Stimulated activated memory B cell treated with anti-CD40 and anti-IgM and Interleukin-4, amounts not matched to agents 10 μg/mL and 1 μg/mL and 100 μg/mL, for 72 hours (primary cell): ENCODE results near the gene GPR87.
A peak's percentile ranks its signal among the peaks of the same experiment; 100 is the strongest.

Source experiments
- ATAC-seq: fragments of 150-1000 bp; cut with Tn5 transposase; 2 replicates; pipeline ENCODE4 v1.10.0; 2021
- H3K27ac Mint-ChIP-seq: one replicate; pipeline ENCODE4 v1.8.0; 2022; ENCODE audit warnings: mild to moderate bottlenecking, mixed read lengths
- H3K27me3 Mint-ChIP-seq: one replicate; pipeline ENCODE4 v1.8.0; 2022; ENCODE audit warnings: mixed read lengths
- H3K36me3 Mint-ChIP-seq: one replicate; pipeline ENCODE4 v1.8.0; 2022; ENCODE audit warnings: mixed read lengths
- H3K4me1 Mint-ChIP-seq: one replicate; pipeline ENCODE4 v1.8.0; 2022; ENCODE audit warnings: mixed read lengths
- H3K4me3 Mint-ChIP-seq: one replicate; pipeline ENCODE4 v1.8.0; 2022; ENCODE audit warnings: mild to moderate bottlenecking, moderate library complexity, mixed read lengths
- H3K9me3 Mint-ChIP-seq: one replicate; pipeline ENCODE4 v1.8.0; 2022; ENCODE audit warnings: mixed read lengths

Gene GPR87, protein sequence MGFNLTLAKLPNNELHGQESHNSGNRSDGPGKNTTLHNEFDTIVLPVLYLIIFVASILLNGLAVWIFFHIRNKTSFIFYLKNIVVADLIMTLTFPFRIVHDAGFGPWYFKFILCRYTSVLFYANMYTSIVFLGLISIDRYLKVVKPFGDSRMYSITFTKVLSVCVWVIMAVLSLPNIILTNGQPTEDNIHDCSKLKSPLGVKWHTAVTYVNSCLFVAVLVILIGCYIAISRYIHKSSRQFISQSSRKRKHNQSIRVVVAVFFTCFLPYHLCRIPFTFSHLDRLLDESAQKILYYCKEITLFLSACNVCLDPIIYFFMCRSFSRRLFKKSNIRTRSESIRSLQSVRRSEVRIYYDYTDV

DNA sequence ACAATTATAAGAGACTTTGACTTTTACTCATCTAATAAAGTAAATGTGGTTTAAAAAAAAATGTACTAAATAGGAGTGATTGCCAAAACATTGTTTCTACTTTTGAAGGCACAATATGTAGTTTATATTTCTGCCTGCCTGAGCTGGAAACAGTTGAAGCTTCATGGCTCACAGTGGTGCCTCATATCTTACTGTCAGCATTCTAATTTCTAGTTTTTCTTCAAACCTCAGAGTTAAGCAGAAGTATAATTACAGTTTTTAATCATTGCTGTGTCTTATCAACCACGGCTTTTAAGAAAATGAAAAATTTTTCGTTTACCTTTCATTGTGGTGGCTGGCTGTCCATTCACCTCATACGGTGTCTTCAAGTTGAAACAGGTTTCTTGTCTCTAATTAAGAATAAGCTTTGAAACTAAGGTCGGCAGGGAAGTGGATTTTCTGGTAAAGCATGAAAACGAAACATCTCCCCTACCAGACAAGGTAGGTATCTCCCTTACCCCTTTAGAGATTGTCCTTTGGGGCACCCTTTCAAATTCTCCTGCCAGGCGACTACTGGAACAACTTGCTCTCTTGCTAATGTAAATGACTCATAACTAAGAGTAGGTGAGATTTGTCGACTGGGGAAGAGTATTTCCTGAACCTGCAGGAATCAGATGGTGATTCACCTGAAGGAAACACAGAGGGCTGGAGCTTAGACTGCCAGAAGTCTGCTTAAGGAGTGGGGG lies at the start of gene GPR87:
Gene GPR87 (minus strand): TSS at position 554 of the 725 bp plus-strand sequence. CDS start 16,720 bp downstream, outside the sequence.
- Mint-ChIP-seq H3K4me1 (peaks cover under 1% of the 10 kb centered on the region), H3K9me3 (no peaks in the 10 kb centered on the region), H3K27me3 (no peaks in the 10 kb centered on the region), H3K4me3 (no peak within 1 kb of the TSS), H3K36me3 (no peaks in the 10 kb centered on the region), H3K27ac (no peak within 1 kb of the TSS)
- no peak for ATAC-seq

DNA sequence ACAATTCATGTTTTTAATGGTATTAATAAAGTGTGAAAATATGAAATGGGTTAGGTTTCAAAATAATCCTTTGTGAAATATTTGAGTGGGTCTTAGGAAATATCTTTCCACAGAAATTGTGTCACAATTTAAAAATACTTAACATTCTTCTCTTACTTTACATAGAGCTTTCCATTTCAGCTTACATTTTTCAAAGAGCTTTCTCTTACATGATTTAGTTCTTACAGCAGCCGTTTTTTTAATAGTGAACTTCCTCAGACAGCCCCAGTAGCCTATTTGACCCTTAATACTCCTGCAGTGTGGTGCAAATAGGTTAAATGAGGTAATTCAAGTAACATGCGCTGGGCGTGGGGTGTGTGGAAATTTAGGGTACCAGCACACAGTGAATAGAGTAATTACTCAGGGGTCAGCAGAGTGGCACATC lies 46.1 kb upstream of the GPR87 start:
- H3K9me3 Mint-ChIP-seq, result no peaks in the 10 kb centered on the region
- H3K4me3 Mint-ChIP-seq, result no peak overlapping the region
- no peak for ATAC-seq
- no peaks in the 10 kb centered on the region for H3K36me3 Mint-ChIP-seq
- no peaks in the 10 kb centered on the region for H3K27me3 Mint-ChIP-seq
- no peak overlapping the region for H3K27ac Mint-ChIP-seq
- H3K4me1 Mint-ChIP-seq, result peaks cover under 1% of the 10 kb centered on the region

DNA sequence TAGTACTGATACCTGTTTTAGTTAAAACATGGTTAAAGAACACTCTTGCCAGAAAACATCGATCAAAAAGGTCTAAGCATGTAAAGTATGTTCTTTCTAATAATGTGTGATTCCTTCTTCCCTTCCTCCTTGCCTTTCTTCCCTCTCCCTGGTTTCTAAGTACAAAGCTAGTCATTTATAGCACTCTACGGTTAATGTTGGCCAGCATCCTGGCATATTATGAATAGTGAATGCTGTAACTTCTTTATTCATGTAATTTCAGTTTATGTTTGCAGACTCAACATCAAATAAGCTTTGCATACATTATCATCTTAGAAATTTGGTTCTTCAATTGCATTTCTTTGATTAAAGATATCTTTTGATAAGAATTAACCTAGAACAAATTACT lies 40.8 kb upstream of the GPR87 start:
- H3K27ac Mint-ChIP-seq, result peak overlapping the region; percentile 41
- no peaks in the 10 kb centered on the region for H3K9me3 Mint-ChIP-seq
- H3K4me1 Mint-ChIP-seq, result peaks cover 16% of the 10 kb centered on the region
- no peaks in the 10 kb centered on the region for H3K27me3 Mint-ChIP-seq
- no peak overlapping the region for H3K4me3 Mint-ChIP-seq
- H3K36me3 Mint-ChIP-seq, result no peaks in the 10 kb centered on the region
- ATAC-seq, result no peak

DNA sequence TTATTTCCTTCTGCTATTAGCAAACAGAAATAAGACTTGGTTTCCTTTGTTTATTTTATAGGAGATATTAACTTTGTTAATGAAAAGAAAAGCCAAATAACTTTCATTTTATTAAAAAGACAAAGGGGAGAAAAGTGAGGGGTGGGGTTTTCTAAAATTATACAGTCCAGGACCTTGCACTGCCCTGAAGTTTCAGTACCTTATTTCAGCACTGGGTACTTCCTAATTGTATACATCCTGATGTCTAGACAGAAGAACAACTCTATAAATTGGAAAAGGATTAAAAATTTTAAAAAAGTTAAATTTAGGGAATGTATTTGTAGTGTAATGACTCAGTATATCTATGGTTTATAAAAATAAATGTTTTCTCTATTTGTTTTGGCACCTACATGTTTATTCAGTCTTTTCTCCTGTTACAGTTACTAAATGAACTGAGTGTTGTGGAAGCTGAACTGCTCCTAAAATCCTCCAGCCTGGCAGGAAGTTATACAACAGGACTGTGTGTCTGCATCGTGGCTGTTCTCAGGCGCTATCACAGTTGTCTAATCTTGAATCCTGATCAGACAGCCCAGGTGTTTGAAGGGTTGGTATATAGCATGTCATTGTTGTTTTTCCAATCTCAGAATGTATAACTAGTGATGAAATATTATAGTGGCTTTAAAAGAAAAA lies 40.3 kb upstream of the GPR87 start:
- no peaks in the 10 kb centered on the region for H3K36me3 Mint-ChIP-seq
- H3K27ac Mint-ChIP-seq, result peak overlapping the region; percentile 41
- no peaks in the 10 kb centered on the region for H3K9me3 Mint-ChIP-seq
- no peaks in the 10 kb centered on the region for H3K27me3 Mint-ChIP-seq
- no peak for ATAC-seq
- H3K4me3 Mint-ChIP-seq, result no peak overlapping the region
- H3K4me1 Mint-ChIP-seq, result peaks cover 22% of the 10 kb centered on the region

DNA sequence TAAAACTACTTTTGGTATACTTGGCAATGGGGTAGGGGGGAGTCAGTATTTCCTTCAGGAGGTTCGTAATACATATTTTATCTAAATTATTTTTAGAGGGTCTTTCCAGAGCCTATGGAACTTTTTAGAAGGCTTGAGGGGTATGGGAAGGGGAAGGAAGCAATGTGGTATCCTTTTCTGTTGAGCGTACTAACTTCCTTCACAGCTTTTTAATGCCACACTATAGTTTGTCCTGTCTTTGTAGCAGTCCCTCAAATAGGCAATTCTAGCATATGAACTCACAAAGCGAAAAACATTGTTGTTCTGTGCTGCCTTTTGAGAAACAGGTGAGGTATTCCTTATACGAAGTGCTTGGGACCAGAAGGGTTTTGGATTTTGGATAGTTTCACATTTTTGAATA lies 35.0 kb upstream of the GPR87 start:
- peak; percentile 43 for ATAC-seq
- no peaks in the 10 kb centered on the region for H3K27me3 Mint-ChIP-seq
- no peaks in the 10 kb centered on the region for H3K9me3 Mint-ChIP-seq
- H3K4me1 Mint-ChIP-seq, result peaks cover 30% of the 10 kb centered on the region
- H3K27ac Mint-ChIP-seq, result peak overlapping the region; percentile 63
- peak overlapping the region; percentile 52 for H3K4me3 Mint-ChIP-seq
- H3K36me3 Mint-ChIP-seq, result no peaks in the 10 kb centered on the region

DNA sequence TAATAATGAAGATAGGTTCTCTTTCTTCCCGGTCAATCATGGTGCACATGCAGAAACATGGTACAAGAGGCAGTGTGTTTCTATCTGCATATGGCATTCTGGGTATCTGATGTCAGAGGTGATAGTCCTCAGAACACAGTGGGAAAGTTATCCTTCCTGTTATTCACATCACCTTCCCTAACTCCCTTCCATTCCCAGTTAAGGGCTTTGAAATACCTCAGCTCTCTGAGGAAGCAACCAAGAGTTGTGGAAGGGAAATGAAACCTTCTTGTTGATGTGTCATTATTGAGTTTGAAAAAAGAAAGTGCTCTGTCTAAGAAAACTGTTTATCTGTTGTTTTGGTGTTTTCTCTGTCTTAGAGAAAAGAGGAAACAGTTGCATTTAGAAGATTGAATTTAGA lies 34.6 kb upstream of the GPR87 start:
- Mint-ChIP-seq H3K27ac (peak overlapping the region; percentile 63), H3K36me3 (no peaks in the 10 kb centered on the region), H3K9me3 (no peaks in the 10 kb centered on the region), H3K4me1 (peaks cover 29% of the 10 kb centered on the region), H3K4me3 (peak overlapping the region; percentile 52), H3K27me3 (peaks cover under 1% of the 10 kb centered on the region)
- ATAC-seq, result peak; percentile 68

DNA sequence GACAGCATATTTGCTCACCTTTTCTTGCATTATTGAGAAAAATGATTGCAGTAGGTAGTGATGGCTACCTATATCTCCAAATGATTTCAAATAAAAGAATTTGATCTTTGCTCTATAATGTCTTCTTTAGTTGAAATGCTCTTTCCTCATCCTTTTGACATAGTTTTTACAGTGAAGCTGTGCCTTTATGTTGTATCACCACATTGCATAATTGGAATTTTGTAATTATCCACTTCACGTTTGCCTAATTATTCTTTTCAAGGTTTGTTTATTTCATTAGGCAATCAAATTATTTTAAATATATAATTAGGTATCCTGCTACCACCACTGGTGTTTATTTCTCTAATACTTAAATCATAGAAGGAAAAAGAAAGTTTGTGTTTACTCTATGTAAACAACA lies 34.0 kb upstream of the GPR87 start:
- Mint-ChIP-seq H3K27me3 (peaks cover 6% of the 10 kb centered on the region), H3K4me3 (no peak overlapping the region), H3K4me1 (peaks cover 35% of the 10 kb centered on the region), H3K9me3 (no peaks in the 10 kb centered on the region), H3K27ac (no peak overlapping the region), H3K36me3 (no peaks in the 10 kb centered on the region)
- no peak for ATAC-seq

DNA sequence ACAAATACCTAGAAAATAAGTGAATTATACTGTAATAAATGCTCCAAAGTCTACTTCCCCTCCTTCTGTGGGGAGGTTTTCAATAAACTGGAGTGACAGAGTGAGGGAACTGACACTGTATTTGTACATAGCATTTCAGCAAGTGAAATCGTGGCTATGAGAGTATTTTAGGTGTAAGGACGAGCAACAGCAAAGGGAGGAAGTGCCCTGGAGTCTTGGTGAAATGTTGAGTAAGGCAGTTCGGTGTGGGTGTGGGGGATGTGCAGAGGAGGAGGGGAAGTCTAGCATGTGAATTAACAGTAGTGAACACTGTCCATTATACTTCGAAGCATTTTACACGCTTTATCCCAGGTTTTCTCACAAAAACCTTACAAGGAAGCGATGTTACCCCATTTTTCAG lies 30.8 kb upstream of the GPR87 start:
- no peak for ATAC-seq
- Mint-ChIP-seq H3K36me3 (no peaks in the 10 kb centered on the region), H3K27me3 (peaks cover 7% of the 10 kb centered on the region)

DNA sequence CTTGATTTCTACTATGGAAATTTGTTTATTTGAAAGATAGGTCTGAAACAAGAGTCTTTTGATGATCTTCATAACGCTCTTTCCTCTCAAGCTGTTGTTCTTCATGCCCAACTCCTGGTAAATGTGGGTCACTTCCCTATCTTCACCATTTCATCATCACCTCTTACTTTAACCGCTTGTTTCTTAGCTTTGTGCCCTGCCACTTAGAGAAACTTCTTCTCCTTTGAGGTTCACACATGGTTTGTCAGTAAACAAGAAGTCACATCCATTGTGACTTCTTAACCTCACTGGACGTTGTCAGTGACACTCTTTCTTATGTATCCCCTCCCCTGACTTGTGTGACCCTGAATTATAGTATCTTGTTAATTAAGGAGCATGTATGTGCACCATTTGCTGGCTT lies 29.7 kb upstream of the GPR87 start:
- no peak overlapping the region for H3K27ac Mint-ChIP-seq
- no peak for ATAC-seq
- H3K9me3 Mint-ChIP-seq, result no peaks in the 10 kb centered on the region
- H3K36me3 Mint-ChIP-seq, result no peaks in the 10 kb centered on the region
- peaks cover 7% of the 10 kb centered on the region for H3K27me3 Mint-ChIP-seq
- H3K4me1 Mint-ChIP-seq, result peaks cover 21% of the 10 kb centered on the region
- H3K4me3 Mint-ChIP-seq, result no peak overlapping the region

More for the DNA sequence above, 30.8 kb upstream of the GPR87 start:
- Mint-ChIP-seq H3K4me1 (peaks cover 32% of the 10 kb centered on the region), H3K4me3 (no peak overlapping the region), H3K9me3 (no peaks in the 10 kb centered on the region), H3K27ac (no peak overlapping the region)

DNA sequence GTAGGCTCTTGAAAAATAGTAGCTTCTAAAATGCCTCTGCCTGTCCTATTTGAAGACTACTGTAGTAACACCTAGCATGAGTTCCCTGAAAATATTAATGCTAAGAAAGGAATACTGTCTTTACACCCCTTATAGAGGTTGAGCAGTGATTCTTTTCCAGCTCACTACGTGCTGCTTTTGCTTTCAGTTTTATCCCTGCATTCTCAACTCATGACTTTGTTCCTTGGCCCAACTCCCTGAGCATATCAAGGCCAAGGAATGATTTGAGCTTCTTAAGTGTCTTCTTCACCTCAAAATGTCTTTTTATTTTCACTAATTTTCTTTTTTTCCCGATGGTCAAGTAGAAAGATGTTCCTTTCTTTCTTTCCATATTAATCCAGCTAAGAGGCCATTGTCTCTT lies 29.2 kb upstream of the GPR87 start:
- peaks cover 7% of the 10 kb centered on the region for H3K27me3 Mint-ChIP-seq
- no peak overlapping the region for H3K27ac Mint-ChIP-seq
- H3K4me3 Mint-ChIP-seq, result no peak overlapping the region
- no peaks in the 10 kb centered on the region for H3K36me3 Mint-ChIP-seq
- H3K4me1 Mint-ChIP-seq, result peaks cover 16% of the 10 kb centered on the region
- H3K9me3 Mint-ChIP-seq, result no peaks in the 10 kb centered on the region
- no peak for ATAC-seq

DNA sequence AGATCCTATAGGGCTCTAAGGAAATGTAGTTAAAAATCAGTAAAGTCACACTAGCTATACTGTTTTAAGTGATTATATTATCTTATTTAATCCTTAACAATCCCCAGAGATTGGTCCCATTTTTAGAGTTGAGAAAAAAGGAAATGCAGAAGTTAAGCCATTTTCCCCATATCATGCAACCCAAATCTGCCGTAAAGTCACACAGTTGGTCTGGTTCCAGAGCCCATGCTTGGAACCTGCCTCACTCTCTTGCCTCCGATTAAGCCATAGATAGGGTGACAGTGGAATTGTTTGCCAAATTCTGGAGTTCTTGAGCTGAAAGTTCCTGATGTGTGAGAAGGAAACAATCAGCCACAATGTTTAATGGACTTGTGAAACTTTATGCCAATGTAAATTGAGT lies 15.1 kb upstream of the GPR87 start:
- Mint-ChIP-seq H3K4me3 (no peak overlapping the region), H3K27me3 (no peaks in the 10 kb centered on the region), H3K27ac (no peak overlapping the region), H3K9me3 (no peaks in the 10 kb centered on the region), H3K4me1 (peaks cover 6% of the 10 kb centered on the region), H3K36me3 (no peaks in the 10 kb centered on the region)
- ATAC-seq, result no peak

DNA sequence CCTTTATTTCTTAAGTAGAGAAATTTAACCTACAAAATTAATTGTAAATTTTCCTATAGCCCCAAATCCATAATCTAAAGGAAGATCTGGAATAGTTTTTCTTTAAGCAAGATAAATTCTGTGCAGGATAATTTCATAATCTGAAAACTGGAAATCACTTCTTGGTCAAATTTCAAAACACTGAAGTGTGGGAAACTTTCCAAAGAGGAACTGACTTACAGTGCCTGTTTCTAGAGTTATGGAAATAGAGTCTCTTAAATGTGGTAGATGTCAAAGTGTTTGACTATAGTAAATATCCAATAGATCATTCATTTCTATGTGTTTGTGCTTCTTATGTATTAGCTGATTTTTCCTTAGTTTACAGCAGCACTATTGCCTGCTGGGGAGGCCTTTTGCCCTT lies 14.3 kb upstream of the GPR87 start:
- Mint-ChIP-seq H3K9me3 (no peaks in the 10 kb centered on the region), H3K27me3 (no peaks in the 10 kb centered on the region), H3K4me1 (peaks cover 6% of the 10 kb centered on the region), H3K36me3 (no peaks in the 10 kb centered on the region), H3K27ac (no peak overlapping the region), H3K4me3 (no peak overlapping the region)
- no peak for ATAC-seq

DNA sequence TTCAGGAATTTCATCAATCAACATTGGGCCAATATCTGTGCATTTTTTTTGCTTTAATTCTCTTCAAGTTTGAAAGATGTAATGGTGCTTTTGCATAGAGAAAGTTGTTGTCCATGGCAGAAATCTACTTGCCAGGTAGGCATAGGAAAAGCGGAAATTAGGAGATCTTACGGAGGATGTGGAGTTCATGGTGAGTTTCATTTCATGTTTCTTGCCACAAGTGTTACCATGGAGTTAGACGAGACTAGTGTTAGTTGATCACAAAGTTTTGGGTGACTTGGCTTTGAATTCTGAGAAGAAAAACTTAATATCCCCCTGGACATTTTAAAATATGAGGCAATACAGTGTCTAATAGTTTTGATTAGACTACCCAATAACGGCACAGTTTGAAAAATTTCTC lies 13.8 kb upstream of the GPR87 start:
- Mint-ChIP-seq H3K27me3 (no peaks in the 10 kb centered on the region), H3K27ac (no peak overlapping the region), H3K4me1 (peaks cover 6% of the 10 kb centered on the region), H3K4me3 (no peak overlapping the region), H3K36me3 (no peaks in the 10 kb centered on the region), H3K9me3 (no peaks in the 10 kb centered on the region)
- no peak for ATAC-seq

DNA sequence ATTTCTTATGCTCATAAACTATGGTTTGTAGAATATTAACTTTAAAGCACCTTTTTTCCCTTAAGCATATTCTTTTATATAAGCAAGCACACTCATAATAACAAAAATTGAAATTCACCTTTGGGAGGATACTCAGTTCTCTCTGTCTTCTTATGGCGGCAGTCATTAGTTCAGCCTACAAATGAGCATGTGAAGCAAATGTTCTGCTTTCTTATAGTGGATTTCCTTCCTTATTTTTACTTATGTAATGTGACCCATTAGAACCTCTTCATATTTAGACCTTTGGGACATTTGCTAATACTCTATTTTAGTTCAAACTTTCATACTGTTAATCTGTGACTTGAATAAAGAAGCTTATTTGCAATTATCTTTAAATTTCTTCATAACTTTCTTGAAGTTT lies 12.7 kb upstream of the GPR87 start, which contains the start of gene P2RY13:
Gene P2RY13 (minus strand): TSS at position 187 of the 400 bp plus-strand sequence. CDS start 21 bp downstream, at position 166.
- peak within 1 kb of the TSS; percentile 35 for H3K27ac Mint-ChIP-seq
- no peak for ATAC-seq
- peak within 1 kb of the TSS; percentile 42 for H3K4me3 Mint-ChIP-seq
- H3K36me3 Mint-ChIP-seq, result no peaks in the 10 kb centered on the region
- H3K27me3 Mint-ChIP-seq, result no peaks in the 10 kb centered on the region
- H3K4me1 Mint-ChIP-seq, result peaks cover 6% of the 10 kb centered on the region
- no peaks in the 10 kb centered on the region for H3K9me3 Mint-ChIP-seq

DNA sequence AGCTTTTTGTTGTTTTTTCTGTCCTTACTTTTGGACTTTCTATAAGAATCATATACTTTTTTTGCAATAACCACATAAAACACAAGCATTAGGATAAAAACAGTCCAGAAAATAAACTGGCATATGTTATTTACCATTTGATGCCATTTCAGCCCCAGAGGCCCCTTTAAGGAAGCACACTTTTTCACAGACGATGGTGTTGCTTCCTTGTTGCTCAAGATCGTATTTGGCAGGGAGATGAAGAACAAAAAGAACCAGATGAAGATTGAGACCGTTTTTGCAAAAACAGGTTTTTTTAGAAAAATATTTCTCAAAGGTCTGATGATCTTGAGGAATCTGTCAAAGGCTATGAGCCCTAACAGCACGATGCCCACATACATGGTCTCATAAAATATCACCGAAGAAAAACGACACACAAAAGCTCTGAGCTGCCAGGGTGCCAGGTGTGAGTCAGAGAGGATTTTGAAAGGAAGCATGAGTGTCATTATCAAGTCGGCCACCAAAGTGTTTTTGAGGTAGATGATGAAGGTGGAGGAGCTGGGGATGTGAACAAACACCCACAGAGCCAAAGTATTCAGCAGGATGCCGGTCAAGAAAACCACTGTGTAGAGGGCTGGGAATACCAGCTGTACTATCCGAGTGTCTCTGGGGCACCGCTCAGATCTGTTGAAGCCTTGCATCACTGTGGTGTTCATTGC lies 11.8 kb upstream of the GPR87 start:
- Mint-ChIP-seq H3K36me3 (no peaks in the 10 kb centered on the region), H3K9me3 (no peaks in the 10 kb centered on the region), H3K4me3 (peak overlapping the region; percentile 42), H3K27me3 (no peaks in the 10 kb centered on the region), H3K4me1 (peaks cover 6% of the 10 kb centered on the region), H3K27ac (peak overlapping the region; percentile 35)
- no peak for ATAC-seq
